Measurements from ENCODE around the gene PGAM2. TPM values are rescaled to one million over a fixed set of nuclear protein-coding genes. Genes with fewer than 3 reads are reported as not detected.

The PGAM2 gene
- total RNA-seq, 2 donors from 2014 or later: 1.2 to 1.3 TPM

DNA sequence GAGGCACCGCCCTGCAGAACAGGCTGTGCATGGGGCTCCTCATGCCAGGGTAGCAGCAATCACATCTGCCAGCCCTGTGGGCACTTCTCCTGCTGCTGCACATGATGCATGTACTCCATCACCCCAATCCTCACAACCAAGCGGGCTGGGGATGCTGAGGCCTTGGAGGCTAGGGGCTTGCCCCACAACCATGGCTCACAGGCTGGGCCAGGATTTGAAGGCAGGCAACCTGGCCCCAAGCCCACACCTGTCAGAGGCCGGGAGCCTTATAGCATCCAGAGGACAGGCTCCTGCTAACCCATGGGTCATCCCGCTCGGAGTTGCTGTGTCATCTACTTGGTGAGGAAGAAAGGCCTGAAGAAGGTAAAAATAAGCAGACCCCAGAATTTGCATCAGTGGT, 14.8 kb upstream of the PGAM2 start:
- Histone ChIP-seq H3K27me3 (ENCODE audit: control insufficient read depth, insufficient read depth, low read length, poor library complexity, severe bottlenecking) (no peaks in the 10 kb centered on the region), H3K9me3 (ENCODE audit: control insufficient read depth, low read length) (no peaks in the 10 kb centered on the region), H3K27ac (ENCODE audit: low read depth, low read length) (no peak overlapping the region), H3K4me1 (ENCODE audit: control insufficient read depth, insufficient read depth, low read length) (no peaks in the 10 kb centered on the region), H3K9ac (ENCODE audit: extremely low read depth, low read length, poor library complexity, severe bottlenecking) (no peak overlapping the region), H3K4me3 (ENCODE audit: low read length) (no peak overlapping the region), H3K36me3 (ENCODE audit: control insufficient read depth, insufficient read depth, low read length) (peaks cover 24% of the 10 kb centered on the region)
- H3K9me3 Mint-ChIP-seq: no peaks in the 10 kb centered on the region
- peaks cover 17% of the 10 kb centered on the region for H3K27me3 Mint-ChIP-seq (ENCODE audit: insufficient read depth)
- no peak for DNase-seq
- H3K36me3 Mint-ChIP-seq (ENCODE audit: low read depth): peaks cover 33% of the 10 kb centered on the region
- 95 to 96% methylated on average over 4 to 5 of the region's 5 CpGs for WGBS, 2 experiments (ENCODE audit: insufficient coverage in 1 of 2, insufficient read length in 1 of 2)
- H3K4me3 Mint-ChIP-seq: no peak overlapping the region
- no peak overlapping the region for H3K27ac Mint-ChIP-seq
- TF ChIP-seq, protein P1, sequence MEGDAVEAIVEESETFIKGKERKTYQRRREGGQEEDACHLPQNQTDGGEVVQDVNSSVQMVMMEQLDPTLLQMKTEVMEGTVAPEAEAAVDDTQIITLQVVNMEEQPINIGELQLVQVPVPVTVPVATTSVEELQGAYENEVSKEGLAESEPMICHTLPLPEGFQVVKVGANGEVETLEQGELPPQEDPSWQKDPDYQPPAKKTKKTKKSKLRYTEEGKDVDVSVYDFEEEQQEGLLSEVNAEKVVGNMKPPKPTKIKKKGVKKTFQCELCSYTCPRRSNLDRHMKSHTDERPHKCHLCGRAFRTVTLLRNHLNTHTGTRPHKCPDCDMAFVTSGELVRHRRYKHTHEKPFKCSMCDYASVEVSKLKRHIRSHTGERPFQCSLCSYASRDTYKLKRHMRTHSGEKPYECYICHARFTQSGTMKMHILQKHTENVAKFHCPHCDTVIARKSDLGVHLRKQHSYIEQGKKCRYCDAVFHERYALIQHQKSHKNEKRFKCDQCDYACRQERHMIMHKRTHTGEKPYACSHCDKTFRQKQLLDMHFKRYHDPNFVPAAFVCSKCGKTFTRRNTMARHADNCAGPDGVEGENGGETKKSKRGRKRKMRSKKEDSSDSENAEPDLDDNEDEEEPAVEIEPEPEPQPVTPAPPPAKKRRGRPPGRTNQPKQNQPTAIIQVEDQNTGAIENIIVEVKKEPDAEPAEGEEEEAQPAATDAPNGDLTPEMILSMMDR (conservative IDR thresholded peaks at IDR 0.05): no peak
- no peaks in the 10 kb centered on the region for H3K4me1 Mint-ChIP-seq

GRCh38 chr7:44079331-44080021, 14.1 kb upstream of the PGAM2 start:
- Mint-ChIP-seq H3K4me1 (no peaks in the 10 kb centered on the region), H3K9me3 (no peaks in the 10 kb centered on the region), H3K36me3 (ENCODE audit: low read depth) (peaks cover 33% of the 10 kb centered on the region), H3K4me3 (no peak overlapping the region), H3K27ac (no peak overlapping the region), H3K27me3 (ENCODE audit: insufficient read depth) (peaks cover 15% of the 10 kb centered on the region)
- WGBS, 2 experiments (ENCODE audit: insufficient coverage in 1 of 2, insufficient read length in 1 of 2): 83 to 95% methylated on average over 3 to 11 of the region's 11 CpGs
- TF ChIP-seq, protein P1 (conservative IDR thresholded peaks at IDR 0.05): no peak
- Histone ChIP-seq H3K27me3 (ENCODE audit: control insufficient read depth, insufficient read depth, low read length, poor library complexity, severe bottlenecking) (no peaks in the 10 kb centered on the region), H3K9ac (ENCODE audit: extremely low read depth, low read length, poor library complexity, severe bottlenecking) (no peak overlapping the region), H3K4me1 (ENCODE audit: control insufficient read depth, insufficient read depth, low read length) (no peaks in the 10 kb centered on the region), H3K4me3 (ENCODE audit: low read length) (no peak overlapping the region), H3K27ac (ENCODE audit: low read depth, low read length) (no peak overlapping the region), H3K9me3 (ENCODE audit: control insufficient read depth, low read length) (no peaks in the 10 kb centered on the region), H3K36me3 (ENCODE audit: control insufficient read depth, insufficient read depth, low read length) (peaks cover 24% of the 10 kb centered on the region)
- no peak for DNase-seq

DNA sequence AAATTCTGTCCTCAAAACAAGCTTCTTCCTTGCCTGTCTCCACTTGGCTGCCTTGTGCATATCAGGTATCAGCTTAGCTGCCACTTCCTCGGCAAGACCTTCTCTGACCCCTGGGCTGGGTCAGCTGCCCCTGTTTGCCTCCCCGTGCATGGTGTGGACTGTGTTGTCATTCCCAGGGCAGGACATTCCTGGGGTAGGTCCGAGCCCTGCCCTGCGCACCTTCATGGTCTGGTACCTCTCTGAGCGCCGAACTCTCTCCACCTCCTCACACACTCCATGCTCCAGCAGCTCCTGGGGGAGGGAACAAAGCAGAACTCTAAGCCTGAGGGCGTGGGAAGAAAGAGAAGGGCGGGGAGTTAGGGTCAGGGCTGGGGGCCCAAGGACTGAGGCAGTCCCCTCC, 13.2 kb upstream of the PGAM2 start:
- Mint-ChIP-seq H3K36me3 (ENCODE audit: low read depth) (peaks cover 35% of the 10 kb centered on the region), H3K4me3 (no peak overlapping the region)
- 87 to 100% methylated on average over 1 to 8 of the region's 8 CpGs for WGBS, 2 experiments (ENCODE audit: insufficient coverage in 1 of 2, insufficient read length in 1 of 2)

More for the DNA sequence above, 13.2 kb upstream of the PGAM2 start:
- no peak for DNase-seq
- Histone ChIP-seq H3K9ac (ENCODE audit: extremely low read depth, low read length, poor library complexity, severe bottlenecking) (no peak overlapping the region), H3K27ac (ENCODE audit: low read depth, low read length) (no peak overlapping the region), H3K27me3 (ENCODE audit: control insufficient read depth, insufficient read depth, low read length, poor library complexity, severe bottlenecking) (no peaks in the 10 kb centered on the region), H3K4me3 (ENCODE audit: low read length) (no peak overlapping the region), H3K36me3 (ENCODE audit: control insufficient read depth, insufficient read depth, low read length) (peaks cover 24% of the 10 kb centered on the region), H3K9me3 (ENCODE audit: control insufficient read depth, low read length) (no peaks in the 10 kb centered on the region), H3K4me1 (ENCODE audit: control insufficient read depth, insufficient read depth, low read length) (no peaks in the 10 kb centered on the region)
- Mint-ChIP-seq H3K9me3 (no peaks in the 10 kb centered on the region), H3K4me1 (no peaks in the 10 kb centered on the region), H3K27me3 (ENCODE audit: insufficient read depth) (peaks cover 6% of the 10 kb centered on the region), H3K27ac (no peak overlapping the region)
- TF ChIP-seq, protein P1 (conservative IDR thresholded peaks at IDR 0.05): no peak

Data from endodermal cell (in vitro differentiated cells).